CD14-positive monocyte (primary cell): ENCODE data around the gene RASIP1. TPM values are rescaled to one million over a fixed set of nuclear protein-coding genes. Genes with fewer than 3 reads are reported as not detected.

Experiments used
- DNase-seq, 3 donors: peaks; one replicate each; pipeline ENCODE4 v3.0.0-alpha.2; 2011 to 2022
- H2AFZ ChIP-seq: 2 replicates; pipeline ENCODE4 v1.6.0; 2012; ENCODE audit warnings: mild to moderate bottlenecking, low read depth, low read length, inconsistent platforms; ENCODE audit not compliant: insufficient read depth, poor library complexity, severe bottlenecking
- H3K27ac ChIP-seq, 2 donors: 1 replicate in 1 of 2; 2 replicates in 1 of 2; pipeline ENCODE4 v1.5.1; 2012 to 2013; ENCODE audit warnings: low read length in 2 of 2, control low read depth in 1 of 2, inconsistent platforms in 1 of 2, low read depth in 1 of 2, mild to moderate bottlenecking in 1 of 2
- H3K27me3 ChIP-seq, 2 donors: one replicate each; pipeline versions ENCODE4 v1.6.0 to v1.6.1; 2011 to 2013; ENCODE audit warnings: low read length in 2 of 2; ENCODE audit not compliant: control insufficient read depth in 2 of 2, insufficient read depth in 2 of 2
- H3K36me3 ChIP-seq, 2 donors: replicated peaks in 1 of 2; 1 replicate in 1 of 2; 2 replicates in 1 of 2; pipeline versions ENCODE4 v1.5.1 to v1.6.1; 2012 to 2013; ENCODE audit warnings: low read length in 2 of 2, control low read depth in 1 of 2, inconsistent platforms in 1 of 2, mild to moderate bottlenecking in 1 of 2; ENCODE audit not compliant: insufficient read depth in 2 of 2, control insufficient read depth in 1 of 2
- H3K4me1 ChIP-seq, 2 donors: 1 replicate in 1 of 2; 2 replicates in 1 of 2; pipeline versions ENCODE4 v1.5.1 to v1.6.1; 2012 to 2013; ENCODE audit warnings: low read length in 2 of 2, control low read depth in 1 of 2, inconsistent platforms in 1 of 2, mild to moderate bottlenecking in 1 of 2, moderate library complexity in 1 of 2; ENCODE audit not compliant: insufficient read depth in 2 of 2, control insufficient read depth in 1 of 2
- H3K4me2 ChIP-seq: replicated peaks from 2 replicates; pipeline ENCODE3; 2012; ENCODE audit warnings: low read length, moderate library complexity, mild to moderate bottlenecking; ENCODE audit not compliant: poor library complexity, severe bottlenecking; ENCODE audit errors: extremely low read depth
- H3K4me3 ChIP-seq, 3 experiments: fragments of 200-600 bp in 1 of 3; sonication (generic) in 1 of 3; replicated peaks in 1 of 3; 1 replicate in 2 of 3; 2 replicates in 1 of 3; pipeline ENCODE4 v1.5.1; 2011 to 2013; ENCODE audit warnings: low read length in 3 of 3, mild to moderate bottlenecking in 3 of 3, control low read depth in 2 of 3, low read depth in 2 of 3, inconsistent platforms in 1 of 3, moderate library complexity in 1 of 3
- H3K79me2 ChIP-seq: 2 replicates; pipeline ENCODE4 v1.6.0; 2012; ENCODE audit warnings: mild to moderate bottlenecking, control low read depth, inconsistent platforms, low read length, moderate library complexity; ENCODE audit not compliant: insufficient read depth
- H3K9ac ChIP-seq: 2 replicates; pipeline ENCODE4 v1.6.0; 2017; ENCODE audit warnings: low read length, mild to moderate bottlenecking; ENCODE audit not compliant: insufficient read depth, poor library complexity, severe bottlenecking
- H3K9me3 ChIP-seq, 2 donors: replicated peaks in 1 of 2; 1 replicate in 1 of 2; 2 replicates in 1 of 2; pipeline versions ENCODE4 v1.5.1 to v1.6.1; 2012 to 2013; ENCODE audit warnings: low read length in 2 of 2, control low read depth in 1 of 2; ENCODE audit not compliant: control insufficient read depth in 1 of 2, insufficient read depth in 1 of 2
- H4K20me1 ChIP-seq: 2 replicates; pipeline ENCODE4 v1.6.0; 2012; ENCODE audit warnings: mild to moderate bottlenecking, low read length, control low read depth, moderate library complexity; ENCODE audit not compliant: insufficient read depth
- H3K27ac Mint-ChIP-seq, 7 donors: one replicate each; pipeline ENCODE4 v1.8.0; 2020; ENCODE audit warnings: mild to moderate bottlenecking in 7 of 7, mixed read lengths in 7 of 7, moderate library complexity in 6 of 7, inconsistent platforms in 2 of 7
- H3K27me3 Mint-ChIP-seq, 3 donors: one replicate each; pipeline ENCODE4 v1.8.0; 2021 to 2022; ENCODE audit warnings: low read depth in 3 of 3, mild to moderate bottlenecking in 3 of 3, mixed read lengths in 3 of 3, moderate library complexity in 3 of 3, inconsistent platforms in 1 of 3
- H3K36me3 Mint-ChIP-seq, 2 donors: one replicate each; pipeline ENCODE4 v1.8.0; 2020; ENCODE audit warnings: mixed read lengths in 2 of 2, inconsistent platforms in 1 of 2, mild to moderate bottlenecking in 1 of 2
- H3K4me1 Mint-ChIP-seq: one replicate; pipeline ENCODE4 v1.8.0; 2020; ENCODE audit warnings: mild to moderate bottlenecking, mixed read lengths
- H3K4me3 Mint-ChIP-seq, 2 donors: one replicate each; pipeline ENCODE4 v1.8.0; 2020; ENCODE audit warnings: mild to moderate bottlenecking in 2 of 2, mixed read lengths in 2 of 2, moderate library complexity in 1 of 2
- H3K9me3 Mint-ChIP-seq, 7 donors: one replicate each; pipeline ENCODE4 v1.8.0; 2020 to 2022; ENCODE audit warnings: mixed read lengths in 7 of 7, mild to moderate bottlenecking in 6 of 7, moderate library complexity in 6 of 7, inconsistent platforms in 2 of 7
- WGBS: methylation state at CpG from one replicate; pipeline ENCODE4 v1.1.5; 2013; ENCODE audit warnings: missing lambda C conversion rate; ENCODE audit not compliant: insufficient coverage; 5-methylcytosine and 5-hydroxymethylcytosine counted together
- intact Hi-C, 2 donors: fragments of 100-400 bp; cut with micrococcal nuclease; formaldehyde crosslinking; loops; one replicate each; pipeline versions ENCODE4 v1.15.0 to v1.15.1; 2023
- polyA plus RNA-seq, 3 donors: library from polyadenylated mRNA; depleted of rRNA in 1 of 3; unstranded in 2 of 3; stranded (reverse) in 1 of 3; fragments of 300-500 nt in 2 of 3; fragments of >200 nt in 1 of 3; fragmentation: Illumina TruSeq in 2 of 3; gene quantifications; 1 replicate in 2 of 3; 2 replicates in 1 of 3; pipeline ENCODE4 v1.2.3, GENCODE V29; 2012 to 2021
- TF ChIP-seq, protein P1 (sequence below): fragments of 200-600 bp; IDR thresholded peaks from one replicate; pipeline ENCODE4 v1.8.0; 2022; ENCODE audit warnings: antibody characterized with exemption, mild to moderate bottlenecking

RASIP1 gene
- polyA plus RNA-seq, 3 donors, result 1.2 TPM; not detected in 2

DNA sequence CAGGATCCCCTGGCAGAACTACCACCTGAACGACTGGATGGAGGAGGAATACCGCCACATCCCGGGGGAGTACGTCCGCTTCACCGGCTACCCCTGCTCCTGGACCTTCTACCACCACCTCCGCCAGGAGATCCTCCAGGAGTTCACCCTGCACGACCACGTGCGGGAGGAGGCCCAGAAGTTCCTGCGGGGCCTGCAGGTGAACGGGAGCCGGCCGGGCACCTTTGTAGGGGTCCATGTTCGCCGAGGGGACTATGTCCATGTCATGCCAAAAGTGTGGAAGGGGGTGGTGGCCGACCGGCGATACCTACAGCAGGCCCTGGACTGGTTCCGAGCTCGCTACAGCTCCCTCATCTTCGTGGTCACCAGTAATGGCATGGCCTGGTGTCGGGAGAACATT lies 37.1 kb downstream of the RASIP1 start:
- Mint-ChIP-seq H3K4me3 (no peak overlapping the region), H3K27me3 (peaks cover 3 to 6% (median 3%) of the 10 kb centered on the region in 3 donors), H3K27ac (no peak overlapping the region), H3K9me3 (peaks cover 0 to 5% (median 2%) of the 10 kb centered on the region in 7 donors), H3K36me3 (peaks cover 0 to 4% of the 10 kb centered on the region in 2 donors), H3K4me1 (no peaks in the 10 kb centered on the region)
- Histone ChIP-seq H3K79me2 (no peaks in the 10 kb centered on the region), H3K4me3 (no peak overlapping the region), H3K9ac (no peak overlapping the region), H3K9me3 (no peaks in the 10 kb centered on the region), H3K27ac (no peak overlapping the region), H3K27me3 (no peaks in the 10 kb centered on the region), H3K36me3 (no peaks in the 10 kb centered on the region), H3K4me1 (no peaks in the 10 kb centered on the region), H2AFZ (no peak overlapping the region), H3K4me2 (no peak overlapping the region), H4K20me1 (no peaks in the 10 kb centered on the region)
- TF ChIP-seq, protein P1, sequence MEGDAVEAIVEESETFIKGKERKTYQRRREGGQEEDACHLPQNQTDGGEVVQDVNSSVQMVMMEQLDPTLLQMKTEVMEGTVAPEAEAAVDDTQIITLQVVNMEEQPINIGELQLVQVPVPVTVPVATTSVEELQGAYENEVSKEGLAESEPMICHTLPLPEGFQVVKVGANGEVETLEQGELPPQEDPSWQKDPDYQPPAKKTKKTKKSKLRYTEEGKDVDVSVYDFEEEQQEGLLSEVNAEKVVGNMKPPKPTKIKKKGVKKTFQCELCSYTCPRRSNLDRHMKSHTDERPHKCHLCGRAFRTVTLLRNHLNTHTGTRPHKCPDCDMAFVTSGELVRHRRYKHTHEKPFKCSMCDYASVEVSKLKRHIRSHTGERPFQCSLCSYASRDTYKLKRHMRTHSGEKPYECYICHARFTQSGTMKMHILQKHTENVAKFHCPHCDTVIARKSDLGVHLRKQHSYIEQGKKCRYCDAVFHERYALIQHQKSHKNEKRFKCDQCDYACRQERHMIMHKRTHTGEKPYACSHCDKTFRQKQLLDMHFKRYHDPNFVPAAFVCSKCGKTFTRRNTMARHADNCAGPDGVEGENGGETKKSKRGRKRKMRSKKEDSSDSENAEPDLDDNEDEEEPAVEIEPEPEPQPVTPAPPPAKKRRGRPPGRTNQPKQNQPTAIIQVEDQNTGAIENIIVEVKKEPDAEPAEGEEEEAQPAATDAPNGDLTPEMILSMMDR, result no peak
- WGBS, result 91% methylated on average over 17 of the region's 23 CpGs
- DNase-seq, result no peak
- intact Hi-C loops, result no loop called here

DNA sequence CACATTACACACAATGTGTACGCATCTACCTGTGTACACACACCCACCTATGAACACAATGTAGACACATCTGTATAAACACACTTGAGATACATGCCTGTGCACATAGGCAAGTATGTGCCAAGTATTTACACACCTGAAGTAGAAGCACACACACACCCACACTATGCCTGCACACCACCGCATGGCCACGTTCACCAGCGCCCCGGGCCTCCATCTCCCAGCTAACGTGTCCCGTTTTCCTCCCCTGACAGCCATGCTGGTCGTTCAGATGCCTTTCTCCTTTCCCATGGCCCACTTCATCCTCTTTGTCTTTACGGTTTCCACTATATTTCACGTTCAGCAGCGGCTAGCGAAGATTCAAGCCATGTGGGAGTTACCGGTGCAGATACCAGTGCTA lies 37.7 kb downstream of the RASIP1 start:
- WGBS, result over 99% methylated on average over 13 of the region's 13 CpGs
- peaks cover 0 to 2% of the 10 kb centered on the region in 2 donors for H3K27me3 ChIP-seq
- Mint-ChIP-seq H3K4me1 (peaks cover 4% of the 10 kb centered on the region), H3K4me3 (no peak overlapping the region), H3K27ac (no peak overlapping the region), H3K36me3 (peaks cover 0 to 4% of the 10 kb centered on the region in 2 donors), H3K27me3 (peaks cover 6 to 9% (median 8%) of the 10 kb centered on the region in 3 donors), H3K9me3 (peaks cover 0 to 5% (median 2%) of the 10 kb centered on the region in 7 donors)
- no peak overlapping the region for H2AFZ ChIP-seq
- DNase-seq, result no peak
- no peaks in the 10 kb centered on the region for H3K4me1 ChIP-seq
- intact Hi-C loops, result no loop called here
- TF ChIP-seq, protein P1, result no peak
- no peaks in the 10 kb centered on the region for H3K79me2 ChIP-seq
- no peak overlapping the region for H3K9ac ChIP-seq
- no peaks in the 10 kb centered on the region for H4K20me1 ChIP-seq
- no peak overlapping the region for H3K27ac ChIP-seq
- H3K36me3 ChIP-seq, result no peaks in the 10 kb centered on the region
- H3K4me3 ChIP-seq, result no peak overlapping the region
- H3K9me3 ChIP-seq, result no peaks in the 10 kb centered on the region
- no peak overlapping the region for H3K4me2 ChIP-seq
